ENCODE measurements around the gene PHAF1. TPM values are rescaled to one million over a fixed set of nuclear protein-coding genes. Genes with fewer than 3 reads are reported as not detected.
A peak's percentile ranks its signal among the peaks of the same experiment; 100 is the strongest.

The PHAF1 gene
- total RNA-seq, 1 donor from 2014 or later = 29.1 TPM

- H3K36me3 Mint-ChIP-seq = peaks cover 2% of the 10 kb centered on the region
- H3K4me3 Mint-ChIP-seq = peak overlapping the region; percentile 82
- Histone ChIP-seq H3K9me3 (ENCODE audit: low read depth) (no peaks in the 10 kb centered on the region), H3K36me3 (no peaks in the 10 kb centered on the region), H3K4me2 (peak overlapping the region; percentile 87), H3K9ac (no peak overlapping the region), H3K4me1 (peaks cover 11% of the 10 kb centered on the region), H2AFZ (replicated peaks) (no peak overlapping the region), H3K4me3 (peak overlapping the region; percentile 46), H3K27me3 (peaks cover 100% of the 10 kb centered on the region), H3F3A (ENCODE audit: low read depth) (peaks cover 37% of the 10 kb centered on the region), H3K79me2 (ENCODE audit: low read depth) (no peaks in the 10 kb centered on the region), H3K27ac (no peak overlapping the region), H4K20me1 (ENCODE audit: low read depth) (peaks cover 57% of the 10 kb centered on the region)
- no peaks in the 10 kb centered on the region for H3K9me3 Mint-ChIP-seq
- peaks cover 59% of the 10 kb centered on the region for H3K27me3 Mint-ChIP-seq (ENCODE audit: insufficient read depth, low read depth)
- no peak overlapping the region for H3K27ac Mint-ChIP-seq
- no peak for TF ChIP-seq CTCF (IDR thresholded peaks at IDR 0.05)
- TF ChIP-seq EZH2phosphoT487 (IDR thresholded peaks at IDR 0.05) = no peak
- no peak for TF ChIP-seq EZH2 (IDR thresholded peaks at IDR 0.05)
- no peak for DNase-seq (ENCODE audit: low spot score)
- H3K4me1 Mint-ChIP-seq = peaks cover 23% of the 10 kb centered on the region
Observed at GRCh38 chr16:67173323-67173722, 63.6 kb downstream of the PHAF1 start.

DNA sequence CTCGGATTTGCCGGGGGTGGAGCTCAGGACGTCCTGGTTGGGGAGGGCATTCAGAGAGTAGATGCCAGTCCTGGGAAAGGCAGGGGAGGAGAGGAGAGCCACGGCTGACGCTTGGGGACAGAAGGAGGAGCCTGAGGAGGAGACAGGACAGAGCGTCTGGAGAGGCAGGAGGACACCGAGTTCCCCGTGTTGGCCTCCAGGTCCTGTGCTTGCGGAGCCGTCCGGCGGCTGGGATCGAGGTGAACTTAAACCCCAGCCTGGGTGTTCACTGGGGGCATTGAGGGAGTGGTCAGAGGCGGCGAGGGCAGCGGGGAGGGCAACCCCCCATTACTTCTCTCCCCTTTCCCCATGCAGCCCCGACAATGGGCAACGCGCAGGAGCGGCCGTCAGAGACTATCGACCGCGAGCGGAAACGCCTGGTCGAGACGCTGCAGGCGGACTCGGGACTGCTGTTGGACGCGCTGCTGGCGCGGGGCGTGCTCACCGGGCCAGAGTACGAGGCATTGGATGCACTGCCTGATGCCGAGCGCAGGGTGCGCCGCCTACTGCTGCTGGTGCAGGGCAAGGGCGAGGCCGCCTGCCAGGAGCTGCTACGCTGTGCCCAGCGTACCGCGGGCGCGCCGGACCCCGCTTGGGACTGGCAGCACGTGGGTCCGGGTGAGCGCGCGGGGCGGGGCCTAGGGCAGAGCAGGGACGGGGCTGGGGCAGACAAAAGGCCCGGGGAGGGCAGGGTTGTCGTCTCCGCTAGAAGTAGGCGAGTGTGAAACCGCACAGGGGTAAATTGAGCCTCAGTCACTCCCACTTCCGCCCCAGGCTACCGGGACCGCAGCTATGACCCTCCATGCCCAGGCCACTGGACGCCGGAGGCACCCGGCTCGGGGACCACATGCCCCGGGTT lies 64.3 kb downstream of the PHAF1 start:
- H3K4me1 ChIP-seq = peaks cover 11% of the 10 kb centered on the region
- DNase-seq (ENCODE audit: low spot score) = peak; percentile 85
- H3K27ac ChIP-seq = no peak overlapping the region
- peaks cover 37% of the 10 kb centered on the region for H3F3A ChIP-seq (ENCODE audit: low read depth)
- H4K20me1 ChIP-seq (ENCODE audit: low read depth) = peaks cover 58% of the 10 kb centered on the region
- H3K4me1 Mint-ChIP-seq = peaks cover 28% of the 10 kb centered on the region
- peak overlapping the region; percentile 82 for H3K4me3 Mint-ChIP-seq
- peak overlapping the region; percentile 87 for H3K4me2 ChIP-seq
- H2AFZ ChIP-seq (replicated peaks) = no peak overlapping the region
- H3K27me3 ChIP-seq = peaks cover 100% of the 10 kb centered on the region
- H3K27ac Mint-ChIP-seq = no peak overlapping the region
- peaks cover 57% of the 10 kb centered on the region for H3K27me3 Mint-ChIP-seq (ENCODE audit: insufficient read depth, low read depth)
- TF ChIP-seq EZH2phosphoT487 (IDR thresholded peaks at IDR 0.05) (peak; percentile 46), CTCF (IDR thresholded peaks at IDR 0.05) (peak; percentile 12), EZH2 (IDR thresholded peaks at IDR 0.05) (peak; percentile 67)
- H3K36me3 Mint-ChIP-seq = peaks cover 4% of the 10 kb centered on the region
- no peaks in the 10 kb centered on the region for H3K36me3 ChIP-seq
- H3K79me2 ChIP-seq (ENCODE audit: low read depth) = no peaks in the 10 kb centered on the region
- H3K9me3 Mint-ChIP-seq = no peaks in the 10 kb centered on the region
- H3K4me3 ChIP-seq = peak overlapping the region; percentile 46
- no peaks in the 10 kb centered on the region for H3K9me3 ChIP-seq (ENCODE audit: low read depth)
- H3K9ac ChIP-seq = no peak overlapping the region

DNA sequence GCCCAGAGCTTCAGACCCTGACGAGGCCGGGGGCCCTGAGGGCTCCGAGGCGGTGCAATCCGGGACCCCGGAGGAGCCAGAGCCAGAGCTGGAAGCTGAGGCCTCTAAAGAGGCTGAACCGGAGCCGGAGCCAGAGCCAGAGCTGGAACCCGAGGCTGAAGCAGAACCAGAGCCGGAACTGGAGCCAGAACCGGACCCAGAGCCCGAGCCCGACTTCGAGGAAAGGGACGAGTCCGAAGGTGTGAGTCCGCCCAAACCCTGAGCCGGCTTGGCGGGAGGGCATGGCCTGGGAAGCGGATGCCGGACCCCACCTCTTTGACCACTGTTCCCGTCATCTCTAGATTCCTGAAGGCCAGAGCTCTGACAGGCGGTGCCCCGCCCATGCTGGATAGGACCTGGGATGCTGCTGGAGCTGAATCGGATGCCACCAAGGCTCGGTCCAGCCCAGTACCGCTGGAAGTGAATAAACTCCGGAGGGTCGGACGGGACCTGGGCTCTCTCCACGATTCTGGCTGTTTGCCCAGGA lies 65.0 kb downstream of the PHAF1 start:
- no peak for DNase-seq (ENCODE audit: low spot score)
- Mint-ChIP-seq H3K4me1 (peaks cover 26% of the 10 kb centered on the region), H3K9me3 (no peaks in the 10 kb centered on the region), H3K36me3 (peaks cover 4% of the 10 kb centered on the region), H3K4me3 (peak overlapping the region; percentile 30), H3K27ac (no peak overlapping the region), H3K27me3 (ENCODE audit: insufficient read depth, low read depth) (peaks cover 57% of the 10 kb centered on the region)
- Histone ChIP-seq H3K4me3 (peak overlapping the region; percentile 46), H3K27me3 (peaks cover 98% of the 10 kb centered on the region), H3K79me2 (ENCODE audit: low read depth) (no peaks in the 10 kb centered on the region), H2AFZ (replicated peaks) (no peak overlapping the region), H3K36me3 (no peaks in the 10 kb centered on the region), H3K4me1 (peaks cover 11% of the 10 kb centered on the region), H4K20me1 (ENCODE audit: low read depth) (peaks cover 64% of the 10 kb centered on the region), H3F3A (ENCODE audit: low read depth) (peaks cover 32% of the 10 kb centered on the region), H3K9me3 (ENCODE audit: low read depth) (no peaks in the 10 kb centered on the region), H3K27ac (no peak overlapping the region), H3K4me2 (peak overlapping the region; percentile 87), H3K9ac (no peak overlapping the region)
- TF ChIP-seq EZH2 (IDR thresholded peaks at IDR 0.05) = no peak
- TF ChIP-seq CTCF (IDR thresholded peaks at IDR 0.05) = no peak
- TF ChIP-seq EZH2phosphoT487 (IDR thresholded peaks at IDR 0.05) = no peak
